Neuronal stem cell (in vitro differentiated cells): ENCODE results near the gene GPR89B. TPM values are rescaled to one million over a fixed set of nuclear protein-coding genes. Genes with fewer than 3 reads are reported as not detected.
"Not testable (repeated sequence)": the region's sequence is repeated elsewhere in the genome, so short reads cannot be mapped to it uniquely, and the experiment has no call there.

Source experiments
- DNase-seq: peaks from one replicate; pipeline ENCODE4 v3.0.0-alpha.2; 2013; ENCODE audit warnings: low spot score
- H2AFZ ChIP-seq: one replicate; pipeline ENCODE4 v1.6.1; 2013; ENCODE audit warnings: mild to moderate bottlenecking, low read length, inconsistent platforms
- H2AK5ac ChIP-seq: 2 replicates; pipeline ENCODE4 v1.6.1; 2013; ENCODE audit warnings: low read depth, mild to moderate bottlenecking, inconsistent platforms, low read length, moderate library complexity, mixed read lengths
- H2BK120ac ChIP-seq: 2 replicates; pipeline ENCODE4 v1.6.1; 2013; ENCODE audit warnings: low read depth, mild to moderate bottlenecking, inconsistent platforms, low read length, moderate library complexity, mixed read lengths
- H2BK12ac ChIP-seq: one replicate; pipeline ENCODE4 v1.6.1; 2013; ENCODE audit warnings: low read length, inconsistent platforms
- H2BK15ac ChIP-seq: 2 replicates; pipeline ENCODE4 v1.6.1; 2013; ENCODE audit warnings: mild to moderate bottlenecking, low read length, inconsistent platforms, mixed read lengths
- H2BK5ac ChIP-seq: one replicate; pipeline ENCODE4 v1.6.1; 2013; ENCODE audit warnings: inconsistent platforms, mild to moderate bottlenecking, low read length, moderate library complexity
- H3K14ac ChIP-seq: one replicate; pipeline ENCODE4 v1.6.1; 2013; ENCODE audit warnings: low read length, inconsistent platforms
- H3K18ac ChIP-seq: 2 replicates; pipeline ENCODE4 v1.6.1; 2013; ENCODE audit warnings: low read length, inconsistent platforms
- H3K23ac ChIP-seq: 2 replicates; pipeline ENCODE4 v1.6.1; 2013; ENCODE audit warnings: low read depth, mild to moderate bottlenecking, mixed read lengths, low read length, inconsistent platforms; ENCODE audit not compliant: poor library complexity
- H3K27ac ChIP-seq: replicated peaks from 3 replicates; pipeline ENCODE4 v1.5.1; 2013; ENCODE audit warnings: low read length, inconsistent platforms
- H3K27me3 ChIP-seq, 3 experiments: 2 replicates each; pipeline ENCODE4 v1.6.1; 2013; ENCODE audit warnings: low read length in 3 of 3, mild to moderate bottlenecking in 2 of 3, inconsistent platforms in 1 of 3, low read depth in 1 of 3, mixed read lengths in 1 of 3, moderate library complexity in 1 of 3; ENCODE audit not compliant: control insufficient read depth in 3 of 3, insufficient read depth in 3 of 3
- H3K36me3 ChIP-seq, 2 donors: replicated peaks in 1 of 2; 2 replicates each; pipeline ENCODE4 v1.6.1; 2013; ENCODE audit warnings: low read length in 2 of 2; ENCODE audit not compliant: control insufficient read depth in 2 of 2, insufficient read depth in 2 of 2
- H3K4ac ChIP-seq: 2 replicates; pipeline ENCODE4 v1.6.1; 2013; ENCODE audit warnings: inconsistent platforms, mild to moderate bottlenecking, low read length, moderate library complexity
- H3K4me1 ChIP-seq, 2 donors: 1 replicate in 1 of 2; 2 replicates in 1 of 2; pipeline ENCODE4 v1.6.1; 2013; ENCODE audit warnings: low read length in 2 of 2, low read depth in 1 of 2; ENCODE audit not compliant: control insufficient read depth in 2 of 2, insufficient read depth in 1 of 2
- H3K4me2 ChIP-seq: one replicate; pipeline ENCODE4 v1.6.1; 2013; ENCODE audit warnings: mild to moderate bottlenecking, low read length, inconsistent platforms; ENCODE audit not compliant: insufficient read depth, poor library complexity, severe bottlenecking
- H3K4me3 ChIP-seq, 2 donors: 2 replicates each; pipeline ENCODE4 v1.5.1; 2013; ENCODE audit warnings: low read length in 2 of 2, mild to moderate bottlenecking in 2 of 2, inconsistent platforms in 1 of 2, moderate library complexity in 1 of 2
- H3K79me1 ChIP-seq: one replicate; pipeline ENCODE4 v1.6.1; 2013; ENCODE audit warnings: low read depth, mild to moderate bottlenecking, inconsistent platforms, low read length, moderate library complexity
- H3K9ac ChIP-seq: one replicate; pipeline ENCODE4 v1.6.1; 2013; ENCODE audit warnings: mild to moderate bottlenecking, low read depth, low read length, inconsistent platforms; ENCODE audit not compliant: poor library complexity
- H3K9me3 ChIP-seq, 2 donors: replicated peaks in 1 of 2; 2 replicates each; pipeline versions ENCODE3 to v1.6.1; 2013; ENCODE audit warnings: low read length in 2 of 2, mild to moderate bottlenecking in 2 of 2, inconsistent platforms in 1 of 2, low read depth in 1 of 2, mixed read lengths in 1 of 2, moderate library complexity in 1 of 2; ENCODE audit not compliant: control insufficient read depth in 2 of 2, insufficient read depth in 1 of 2
- H4K8ac ChIP-seq: one replicate; pipeline ENCODE4 v1.6.1; 2013; ENCODE audit warnings: low read depth, mild to moderate bottlenecking, inconsistent platforms, low read length, moderate library complexity
- H4K91ac ChIP-seq: one replicate; pipeline ENCODE4 v1.6.1; 2013; ENCODE audit warnings: low read length, low read depth, mild to moderate bottlenecking, inconsistent platforms; ENCODE audit not compliant: poor library complexity
- WGBS, 2 donors: extraction: QIAGEN DNeasy Blood & Tissue Kit; methylation state at CpG; one replicate each; pipeline ENCODE4 v1.1.7; 2013; ENCODE audit warnings: missing lambda C conversion rate in 2 of 2, mixed read lengths in 1 of 2; ENCODE audit not compliant: insufficient read length in 2 of 2, insufficient replicate concordance in 1 of 2; ENCODE audit errors: extremely low coverage in 2 of 2; 5-methylcytosine and 5-hydroxymethylcytosine counted together
- polyA plus RNA-seq, 2 experiments: library from polyadenylated mRNA; stranded (reverse); fragments of 200-250 nt; gene quantifications; one replicate each; pipeline ENCODE4 v1.2.3, GENCODE V29; 2013

Gene GPR89B
- 23.1 TPM for polyA plus RNA-seq (2013, experiment 1 of 2)
- 22.2 TPM for polyA plus RNA-seq (2013, experiment 2 of 2)

GRCh38 chr1:147928236-147929132 lies at the start of gene GPR89B:
GPR89B (plus strand) TSS chr1:147928420; CDS start chr1:147928537, 117 bp downstream.
- H2BK5ac ChIP-seq, H3K4me1 ChIP-seq, H3K14ac ChIP-seq, H2BK12ac ChIP-seq, H2AK5ac ChIP-seq, H4K8ac ChIP-seq, H3K18ac ChIP-seq, H3K79me1 ChIP-seq, H3K27me3 ChIP-seq, H3K4ac ChIP-seq, H2BK15ac ChIP-seq, H3K9me3 ChIP-seq, H4K91ac ChIP-seq, H3K36me3 ChIP-seq, H2BK120ac ChIP-seq: not testable (repeated sequence)
- Histone ChIP-seq H3K4me3 (peak within 1 kb of the TSS; percentile 76 to 93), H3K23ac (peak within 1 kb of the TSS; percentile 85), H2AFZ (peak within 1 kb of the TSS; percentile 93), H3K27ac (peak within 1 kb of the TSS; percentile 46), H3K4me2 (peak within 1 kb of the TSS; percentile 40), H3K9ac (peak within 1 kb of the TSS; percentile 72)
- no CpG with 5 or more reads among the region's 72 CpGs for WGBS, 2 donors
- DNase-seq: peak; percentile 65

DNA sequence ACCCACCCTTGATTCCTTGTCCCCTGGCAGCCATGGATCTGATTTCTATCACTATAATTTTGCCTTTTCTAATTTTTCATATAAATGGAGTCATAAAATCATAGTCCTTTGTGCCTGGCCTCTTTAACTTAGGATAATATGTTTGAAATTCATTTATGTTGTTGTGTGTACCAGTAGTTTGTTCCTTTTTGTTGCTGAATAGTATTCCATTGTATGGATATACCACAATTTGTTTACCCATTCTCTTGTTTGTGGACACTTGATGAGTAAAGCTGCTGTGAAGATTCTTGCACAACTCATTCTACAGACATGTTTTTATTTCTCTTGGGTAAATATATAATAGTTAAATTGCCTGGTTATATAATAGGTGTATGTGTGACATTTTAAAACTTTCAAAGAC lies 48.3 kb upstream of the GPR89B start:
- no peak overlapping the region for H4K91ac ChIP-seq
- H2AK5ac ChIP-seq: no peak overlapping the region
- H3K14ac ChIP-seq: no peak overlapping the region
- peaks cover 0 to 5% of the 10 kb centered on the region in 2 donors for H3K9me3 ChIP-seq
- no peaks in the 10 kb centered on the region for H3K36me3 ChIP-seq
- H3K79me1 ChIP-seq: no peaks in the 10 kb centered on the region
- H2BK5ac ChIP-seq: no peak overlapping the region
- no peaks in the 10 kb centered on the region for H3K27me3 ChIP-seq
- no peak overlapping the region for H3K27ac ChIP-seq
- no peak overlapping the region for H3K4ac ChIP-seq
- H3K4me1 ChIP-seq: no peaks in the 10 kb centered on the region
- H2AFZ ChIP-seq: no peak overlapping the region
- no peak overlapping the region for H3K18ac ChIP-seq
- no peak overlapping the region for H3K9ac ChIP-seq
- H3K4me2 ChIP-seq: no peak overlapping the region
- no peak overlapping the region for H2BK12ac ChIP-seq
- no peak overlapping the region for H4K8ac ChIP-seq
- no peak for DNase-seq
- H2BK15ac ChIP-seq: no peak overlapping the region
- H2BK120ac ChIP-seq: no peak overlapping the region
- no peak overlapping the region for H3K4me3 ChIP-seq
- no peak overlapping the region for H3K23ac ChIP-seq

DNA sequence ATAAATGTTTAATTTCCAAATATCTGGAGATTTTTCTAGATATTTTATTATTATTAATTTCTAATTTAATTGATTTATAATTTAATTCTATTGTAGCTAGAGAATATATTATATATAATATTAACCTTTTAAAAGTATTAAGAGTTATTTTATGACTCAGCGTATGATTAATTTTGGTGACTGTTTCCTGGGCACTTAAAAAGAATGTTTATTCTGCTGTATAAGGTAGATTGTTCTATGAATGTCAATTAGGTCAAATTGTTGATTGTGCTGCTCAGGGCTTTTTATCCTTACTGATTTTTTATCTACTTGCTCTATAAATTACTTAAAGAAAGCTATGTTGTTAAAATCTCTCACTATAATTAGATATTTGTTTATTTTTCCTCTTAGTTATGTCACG lies 45.7 kb upstream of the GPR89B start:
- Histone ChIP-seq H3K79me1 (no peaks in the 10 kb centered on the region), H2BK120ac (no peak overlapping the region), H3K36me3 (no peaks in the 10 kb centered on the region), H2BK5ac (no peak overlapping the region), H3K4me2 (no peak overlapping the region), H3K14ac (no peak overlapping the region), H3K9me3 (peaks cover 0 to 5% of the 10 kb centered on the region in 2 donors), H3K4me3 (no peak overlapping the region), H3K4me1 (no peaks in the 10 kb centered on the region), H2AK5ac (no peak overlapping the region), H3K23ac (no peak overlapping the region), H3K4ac (no peak overlapping the region), H3K27ac (no peak overlapping the region), H4K91ac (no peak overlapping the region), H3K18ac (no peak overlapping the region), H2AFZ (no peak overlapping the region), H2BK15ac (no peak overlapping the region), H3K27me3 (no peaks in the 10 kb centered on the region), H4K8ac (no peak overlapping the region), H2BK12ac (no peak overlapping the region), H3K9ac (no peak overlapping the region)
- no peak for DNase-seq
- no CpG with 5 or more reads among the region's 2 CpGs for WGBS, 2 donors

- DNase-seq: peak; percentile 73
- no peak overlapping the region for H2BK12ac ChIP-seq
- no peak overlapping the region for H3K18ac ChIP-seq
- H3K36me3 ChIP-seq: no peaks in the 10 kb centered on the region
- no peaks in the 10 kb centered on the region for H3K79me1 ChIP-seq
- no peak overlapping the region for H2BK120ac ChIP-seq
- no peak overlapping the region for H4K8ac ChIP-seq
- H2AK5ac ChIP-seq: no peak overlapping the region
- no CpG with 5 or more reads among the region's 12 CpGs for WGBS, 2 donors
- H2BK5ac ChIP-seq: no peak overlapping the region
- H3K4me2 ChIP-seq: no peak overlapping the region
- H2BK15ac ChIP-seq: no peak overlapping the region
- no peak overlapping the region for H3K4ac ChIP-seq
- no peaks in the 10 kb centered on the region for H3K27me3 ChIP-seq
- H3K14ac ChIP-seq: no peak overlapping the region
- peaks cover 0 to 13% of the 10 kb centered on the region in 2 donors for H3K4me1 ChIP-seq
- H3K23ac ChIP-seq: no peak overlapping the region
- H4K91ac ChIP-seq: no peak overlapping the region
- no peak overlapping the region for H3K27ac ChIP-seq
- H3K9ac ChIP-seq: no peak overlapping the region
- no peak overlapping the region for H3K4me3 ChIP-seq
- H3K9me3 ChIP-seq: no peaks in the 10 kb centered on the region
- H2AFZ ChIP-seq: peak overlapping the region; percentile 39
These were observed 37.9 kb upstream of the GPR89B start for GRCh38 chr1:147890177-147890790.
